Measurements from ENCODE around the gene SDF2L1. TPM values are rescaled to one million over a fixed set of nuclear protein-coding genes. Genes with fewer than 3 reads are reported as not detected.

SDF2L1 gene
- polyA plus RNA-seq, 1 experiment, result 12.6 TPM

- ChIA-PET POLR2A (interaction anchor here (0.6 kb wide), 1 partner anchor 152 kb away, joined by 5 read pairs; no protein-coding TSS in a partner anchor), CTCF (no interaction called here)
- Histone ChIP-seq H3K27ac (ENCODE audit: low read depth, low read length) (no peak overlapping the region), H3K4me3 (ENCODE audit: low read depth, low read length) (no peak overlapping the region), H3K27me3 (ENCODE audit: control insufficient read depth, insufficient read depth, low read length) (no peaks in the 10 kb centered on the region), H3K9me3 (ENCODE audit: control insufficient read depth, insufficient read depth, low read length) (no peaks in the 10 kb centered on the region)
- no peak for TF ChIP-seq CTCF (IDR thresholded peaks at IDR 0.05; ENCODE audit: low read depth, low read length)
- DNase-seq (ENCODE audit: low read depth, low spot score), result no peak
Measured at GRCh38 chr22:21693333-21693998, 51.4 kb downstream of the SDF2L1 start.

Small RNA genes lying within 50 kb of the gene (small RNA-seq; reads per million reads assigned to genes)
- 227 reads per million, percentile 91 among the genes with 10 or more reads in this experiment for gene MIR301B (ENCODE audit: insufficient read length, low read depth)

Other genes starting within 250 kb of the SDF2L1 start
- gene HIC2, start 224.9 kb upstream of the SDF2L1 start, polyA plus RNA-seq (2011; rRNA removed), result 0.93 and 1.3 TPM in 2 replicates
- gene TMEM191C, start 174.9 kb upstream of the SDF2L1 start, polyA plus RNA-seq (2011; rRNA removed), result 0.58 and 0.82 TPM in 2 replicates
- gene RIMBP3C, start 90.8 kb upstream of the SDF2L1 start, polyA plus RNA-seq (2011; rRNA removed), result not detected in 2 replicates
- 72.7 and 77.2 TPM in 2 replicates for gene UBE2L3, start 74.6 kb upstream of the SDF2L1 start, polyA plus RNA-seq (2011; rRNA removed)
- gene YDJC, start 12.3 kb upstream of the SDF2L1 start, polyA plus RNA-seq (2011; rRNA removed), result 9.0 and 12.2 TPM in 2 replicates
- 0.06 and 0.16 TPM in 2 replicates for gene CCDC116, start 9.5 kb upstream of the SDF2L1 start, polyA plus RNA-seq (2011; rRNA removed)
- 40.6 and 48.6 TPM in 2 replicates for gene PPIL2, start 23.7 kb downstream of the SDF2L1 start, polyA plus RNA-seq (2011; rRNA removed)
- gene YPEL1, start 93.5 kb downstream of the SDF2L1 start, polyA plus RNA-seq (2011; rRNA removed), result 5.5 and 6.1 TPM in 2 replicates
- gene MAPK1, start 225.3 kb downstream of the SDF2L1 start, polyA plus RNA-seq (2011; rRNA removed), result 152 and 154 TPM in 2 replicates